ENCODE data around the gene MYOM3.

The MYOM3 gene

DNA sequence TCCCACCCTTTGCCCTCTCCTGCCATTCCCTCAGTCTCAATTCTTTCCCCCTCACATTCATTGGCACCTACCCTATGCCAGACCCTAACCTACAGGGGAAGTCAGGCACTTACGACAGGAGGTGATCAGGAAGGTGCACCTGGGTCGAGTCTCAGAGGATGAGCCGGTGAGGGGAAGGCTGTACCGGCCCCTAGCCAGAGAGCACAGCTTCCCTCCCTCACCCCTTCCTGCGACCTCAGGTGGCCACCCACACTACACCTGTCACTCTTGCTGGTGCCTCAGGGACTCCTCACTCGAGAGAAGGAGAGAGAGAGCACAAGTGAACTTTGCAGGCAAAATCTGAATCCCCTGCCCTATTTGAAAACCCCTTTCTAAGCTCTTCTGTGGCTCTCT is 1.7 kb upstream of the MYOM3 start:
- no peak for DNase-seq

DNA sequence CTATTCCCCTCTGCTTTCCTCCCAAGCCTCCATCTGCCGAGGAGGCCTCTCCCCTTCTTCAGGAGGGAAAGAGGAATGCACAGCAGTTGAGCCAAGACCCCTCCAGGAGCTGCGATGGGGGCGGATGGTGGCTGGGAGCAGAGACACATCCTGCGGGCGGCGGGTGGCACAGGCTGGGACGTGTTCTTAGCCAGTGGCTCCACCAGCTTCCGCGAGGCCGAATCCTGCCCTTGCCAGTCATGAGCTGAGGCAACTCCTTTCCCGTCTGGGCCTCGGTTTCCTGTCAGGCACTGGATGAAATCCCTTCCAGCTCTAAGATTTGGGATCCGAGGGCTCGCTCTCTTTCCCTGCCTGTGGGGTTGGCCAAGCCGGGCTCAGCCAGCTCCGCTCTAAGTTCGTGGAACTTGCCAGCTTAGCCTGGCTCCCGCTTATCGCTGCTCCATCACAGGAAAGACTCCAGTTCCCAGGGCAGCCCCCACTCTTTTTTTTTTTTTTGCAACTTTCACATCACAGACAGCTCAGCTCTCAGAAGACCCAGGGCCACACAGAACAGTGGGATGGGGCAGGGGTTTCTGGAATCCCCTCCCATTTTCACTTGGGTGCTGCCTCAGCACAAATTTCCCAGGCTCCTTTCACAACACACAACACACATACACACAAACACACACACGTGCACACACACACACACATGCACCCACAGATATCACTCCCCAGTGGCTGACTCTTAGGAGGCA is 506 bp downstream of the MYOM3 start:
- DNase-seq, result no peak

DNA sequence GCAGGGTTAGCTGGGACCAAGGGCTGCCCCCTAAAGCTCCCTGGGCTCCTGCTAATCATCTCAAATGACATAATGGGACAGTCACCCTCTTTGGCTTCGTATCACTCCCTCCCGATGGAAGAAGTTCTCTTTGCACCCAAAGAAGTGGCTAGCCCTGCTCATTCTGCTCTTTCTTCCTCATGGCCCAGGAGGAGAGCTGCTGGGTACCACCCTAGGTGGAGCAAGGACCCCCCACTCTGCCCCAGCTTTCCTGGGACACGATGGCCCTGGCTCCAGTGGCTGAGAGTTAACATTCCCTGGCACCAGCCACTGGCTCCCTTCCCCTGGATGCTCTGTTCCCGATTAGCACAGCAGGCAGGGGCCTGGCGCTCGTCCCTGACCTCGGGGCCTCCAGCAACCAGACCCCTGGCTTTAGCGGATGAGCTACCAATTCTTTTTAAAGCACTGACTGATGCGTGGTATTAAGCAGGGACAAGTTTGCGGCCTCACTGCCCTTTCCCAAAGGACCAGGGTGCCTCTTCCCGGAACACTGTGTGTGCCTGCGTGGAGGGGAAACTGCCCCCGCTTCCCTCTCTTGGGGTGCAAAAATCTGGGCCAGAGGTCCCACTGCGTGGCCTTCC is 1.2 kb downstream of the MYOM3 start:
- DNase-seq, result no peak

DNA sequence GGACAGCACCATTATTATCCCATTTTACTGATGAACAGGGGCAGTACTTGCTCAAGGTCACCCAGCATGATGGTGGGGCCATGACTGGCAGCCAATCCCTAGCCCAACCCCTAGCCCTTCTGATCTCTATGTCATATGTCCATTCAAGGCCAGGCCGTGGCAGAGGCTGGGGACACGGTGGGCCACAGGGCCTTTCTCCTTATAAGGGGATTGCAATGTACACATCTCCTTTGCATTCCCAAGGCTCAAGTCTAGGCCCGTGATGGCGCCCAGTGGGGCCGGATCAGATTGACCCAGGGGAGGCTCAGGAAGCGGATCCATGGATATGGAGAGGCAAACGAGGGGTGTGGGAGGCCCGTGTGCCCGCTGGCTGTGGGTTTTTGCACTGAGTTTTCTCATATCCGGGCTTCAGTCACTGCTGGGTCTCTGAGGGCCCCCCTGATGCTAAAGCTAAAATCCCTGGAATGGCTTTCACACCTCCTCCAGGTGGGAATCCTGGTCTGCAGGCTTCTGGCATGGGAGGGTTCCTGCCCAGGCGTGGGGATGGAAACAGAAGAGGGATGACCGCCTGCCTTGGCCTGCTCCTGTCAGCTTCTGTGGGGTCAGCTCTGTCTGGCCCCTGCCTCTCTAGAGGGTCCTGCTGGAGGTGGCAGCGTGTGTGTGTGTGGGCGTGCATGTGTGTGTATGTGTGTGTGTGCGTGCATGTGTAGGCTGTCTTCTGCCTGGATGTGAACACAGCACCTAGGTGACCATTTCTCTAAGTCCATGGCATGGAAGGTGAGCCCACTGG is 2.1 kb downstream of the MYOM3 start:
- no peak for DNase-seq

DNA sequence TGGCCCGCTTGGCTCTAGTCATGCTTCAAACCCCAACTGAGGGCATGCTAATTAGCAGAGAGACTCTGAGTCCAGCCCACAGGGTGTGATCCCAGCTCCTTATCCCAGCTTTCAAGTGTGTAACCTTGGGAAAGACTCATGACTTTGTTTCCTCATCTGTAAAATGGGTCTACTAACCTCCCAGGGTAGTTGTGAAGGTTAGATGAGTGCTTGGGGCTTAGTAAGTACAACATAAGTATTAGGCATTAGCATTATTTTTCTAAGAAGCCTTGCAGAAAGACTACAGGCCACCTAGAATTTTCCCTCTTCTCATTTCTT is 2.8 kb downstream of the MYOM3 start:
- no peak for DNase-seq

DNA sequence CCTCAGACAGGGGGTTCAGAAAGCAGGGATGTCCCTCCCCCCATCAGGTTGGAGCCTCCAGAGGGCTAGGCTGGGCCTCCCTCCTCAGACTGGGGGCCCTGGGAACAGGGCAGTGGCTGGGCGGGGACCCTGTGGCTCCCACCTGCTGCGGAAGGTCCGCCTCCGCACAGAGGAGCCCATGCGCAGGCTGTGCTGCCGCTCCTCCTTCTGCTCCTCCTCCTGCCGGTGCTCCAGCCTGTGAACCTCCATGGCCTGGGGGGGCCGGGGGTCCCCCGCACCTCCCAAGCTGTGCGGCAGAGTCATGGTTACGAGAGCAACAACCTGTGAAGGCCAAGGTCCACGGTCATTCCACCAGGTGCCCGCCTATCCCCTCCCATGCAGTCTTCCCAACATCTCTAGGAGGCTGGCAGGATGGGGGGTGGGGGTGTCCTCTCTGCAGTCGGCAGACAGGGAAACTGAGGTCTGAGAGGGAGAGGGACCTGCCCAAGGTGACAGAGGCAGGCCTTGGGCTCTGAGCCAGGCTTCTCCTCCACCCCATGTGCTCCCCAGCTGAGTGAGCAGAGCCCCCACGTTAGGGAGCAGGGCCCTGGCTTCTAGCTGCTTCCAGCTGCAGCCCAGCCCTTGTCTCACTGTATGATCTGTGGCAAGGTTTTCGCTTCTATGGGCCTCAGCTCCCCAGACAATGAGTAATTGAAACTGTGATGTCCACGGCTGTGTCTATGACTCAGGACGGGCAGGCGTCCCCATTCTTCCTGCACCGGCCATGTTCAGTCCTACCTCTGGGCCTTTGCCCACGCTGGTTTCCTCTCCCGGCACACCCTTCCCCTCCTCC is 3.4 kb downstream of the MYOM3 start:
- no peak for DNase-seq

DNA sequence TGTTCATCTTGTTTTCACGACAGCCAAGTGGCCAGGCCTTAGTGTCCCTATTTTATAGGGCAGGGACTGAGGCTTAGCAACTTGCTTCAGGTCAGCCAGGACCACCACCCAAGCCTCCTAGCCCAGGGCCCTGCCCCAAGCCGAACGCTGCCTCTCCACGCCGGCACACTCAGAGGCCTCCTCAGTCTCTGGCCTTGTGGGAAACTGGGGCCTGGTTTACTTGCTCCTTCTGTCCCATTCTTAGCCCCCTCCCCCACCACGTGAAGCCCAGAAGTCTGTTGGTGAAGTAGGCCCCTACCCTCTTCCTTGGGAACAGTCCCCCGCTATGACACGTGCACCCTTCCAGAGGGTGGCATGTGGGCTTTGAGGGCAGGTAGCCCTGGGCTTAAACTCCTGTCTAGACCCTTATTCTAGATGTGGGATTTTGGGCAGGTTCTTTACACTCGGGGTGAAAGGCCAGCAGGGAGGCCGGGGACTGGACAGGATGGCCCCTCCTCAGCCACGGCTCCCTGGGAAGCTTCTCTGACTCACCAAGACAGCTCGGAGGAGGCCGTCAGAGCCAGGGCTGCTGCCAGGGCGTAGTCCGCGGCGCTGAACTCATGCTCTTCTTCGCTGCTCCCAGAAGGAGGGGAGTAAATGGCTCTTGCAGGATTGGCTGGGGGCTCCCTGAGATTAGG is 4.3 kb downstream of the MYOM3 start:
- no peak for DNase-seq

DNA sequence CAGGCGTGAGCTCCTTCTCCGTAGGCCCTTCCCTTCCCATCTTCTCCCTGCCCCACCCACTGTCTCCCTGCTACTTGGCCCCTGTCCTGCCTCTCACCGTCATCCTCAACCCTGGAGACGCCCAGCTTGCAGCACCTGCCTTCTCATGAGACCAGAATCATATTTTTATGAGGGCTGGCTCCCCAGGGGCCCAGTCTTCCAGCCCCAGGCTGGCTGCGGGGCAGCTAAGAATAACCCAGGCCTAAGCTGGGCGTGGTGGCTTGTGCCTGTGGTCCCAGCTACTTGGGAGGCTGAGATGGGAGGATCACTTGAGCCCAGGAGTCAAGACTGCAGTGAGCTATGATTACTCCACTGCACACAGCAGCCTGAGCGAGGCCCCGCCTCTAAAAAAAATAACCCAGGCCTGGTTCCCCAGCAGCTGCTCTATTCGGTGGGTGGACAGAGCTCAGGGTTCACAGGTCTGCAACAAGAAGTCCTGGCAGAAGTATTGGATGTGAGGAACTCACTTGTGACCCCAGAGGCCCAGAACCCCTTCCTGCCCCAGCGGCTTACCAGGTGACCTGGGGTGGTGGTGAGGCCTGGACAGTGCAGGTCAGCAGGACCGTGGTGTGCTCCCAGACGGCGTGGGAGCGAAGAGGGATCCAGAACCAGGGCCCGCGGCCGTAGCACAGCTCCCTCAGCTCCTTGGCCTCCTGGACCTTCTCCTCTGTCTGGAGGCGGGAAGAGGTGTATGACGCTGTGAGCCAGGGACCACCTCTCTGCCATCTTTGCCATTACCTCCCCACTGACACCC is 6.4 kb downstream of the MYOM3 start:
- no peak for DNase-seq

DNA sequence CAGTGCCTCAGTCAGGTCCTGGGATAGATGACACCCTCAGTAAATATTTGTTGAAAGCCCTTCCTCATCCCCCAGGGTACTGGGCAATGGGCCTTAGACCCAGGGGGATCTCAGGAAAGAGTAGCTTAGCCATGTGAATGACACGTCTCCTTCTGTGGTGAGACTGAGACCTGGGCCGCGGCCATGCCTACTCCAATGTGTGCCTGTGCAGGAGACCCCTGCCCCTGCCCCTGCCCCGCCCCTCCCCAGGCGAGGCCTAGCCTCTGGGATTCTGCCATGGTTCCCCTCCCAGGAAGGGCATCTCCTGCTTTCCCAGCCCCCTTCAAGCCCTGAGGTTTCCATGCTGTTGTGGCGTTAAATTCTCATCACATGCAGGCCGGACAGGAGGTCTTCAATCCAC is 7.1 kb downstream of the MYOM3 start:
- no peak for DNase-seq

DNA sequence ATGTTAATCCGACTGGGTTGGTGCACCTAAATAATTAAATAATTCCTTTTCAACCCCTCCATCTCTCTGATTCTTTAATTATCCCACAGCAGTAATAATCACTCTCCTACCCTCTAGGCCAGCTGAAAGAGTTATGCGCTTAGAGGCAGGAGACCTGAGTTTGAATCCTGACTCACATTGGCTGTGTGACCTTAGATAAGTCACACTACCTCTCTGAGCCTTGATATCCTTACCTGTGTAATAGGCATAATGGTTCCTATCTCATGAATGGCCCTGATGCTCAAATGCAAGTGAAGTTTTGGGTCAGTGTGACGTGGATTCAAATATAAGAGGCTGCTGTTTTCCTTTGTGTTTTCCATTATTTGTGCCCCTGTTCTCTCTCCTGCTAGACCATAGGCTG is 8.1 kb downstream of the MYOM3 start:
- no peak for DNase-seq

DNA sequence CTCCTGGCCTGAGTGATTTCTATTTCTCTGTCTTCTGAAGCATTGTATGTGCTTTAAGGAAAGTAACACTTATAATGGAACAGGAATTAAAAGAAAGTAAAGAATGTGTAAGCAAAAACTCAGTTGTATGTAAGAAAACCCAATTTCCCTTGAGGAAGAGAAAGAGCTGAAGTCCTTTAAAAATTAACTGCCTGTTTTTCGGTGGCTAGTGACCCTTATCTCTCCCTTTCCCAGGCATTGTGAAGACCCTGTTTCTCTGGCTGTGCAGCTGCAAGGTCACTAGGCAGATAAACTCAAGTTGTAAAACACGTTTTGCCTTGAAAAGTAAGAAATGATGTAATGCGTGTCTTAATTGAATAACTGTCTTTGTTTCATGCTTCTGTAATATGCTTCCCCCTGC is 8.5 kb downstream of the MYOM3 start:
- DNase-seq, result no peak

DNA sequence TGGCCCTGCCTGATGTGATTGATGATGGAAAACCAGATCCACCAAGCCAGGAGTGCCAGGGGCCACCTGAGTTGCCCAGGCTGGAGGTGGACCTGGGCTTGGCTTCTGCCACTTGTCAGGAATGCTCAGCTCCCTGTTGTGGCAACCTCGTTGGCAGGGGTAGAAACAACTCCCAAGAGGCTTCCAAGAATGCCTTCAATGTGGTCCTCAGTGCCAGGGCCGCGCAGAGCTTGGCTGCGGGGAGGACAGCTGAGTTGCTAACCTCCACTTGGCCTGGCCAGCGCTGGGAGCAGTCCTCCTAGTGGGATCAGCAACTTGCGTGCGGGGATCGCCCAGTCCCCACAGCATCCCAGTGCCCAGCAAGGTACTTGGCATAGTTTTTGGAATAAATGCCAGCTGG is 9.0 kb downstream of the MYOM3 start:
- no peak for DNase-seq

DNA sequence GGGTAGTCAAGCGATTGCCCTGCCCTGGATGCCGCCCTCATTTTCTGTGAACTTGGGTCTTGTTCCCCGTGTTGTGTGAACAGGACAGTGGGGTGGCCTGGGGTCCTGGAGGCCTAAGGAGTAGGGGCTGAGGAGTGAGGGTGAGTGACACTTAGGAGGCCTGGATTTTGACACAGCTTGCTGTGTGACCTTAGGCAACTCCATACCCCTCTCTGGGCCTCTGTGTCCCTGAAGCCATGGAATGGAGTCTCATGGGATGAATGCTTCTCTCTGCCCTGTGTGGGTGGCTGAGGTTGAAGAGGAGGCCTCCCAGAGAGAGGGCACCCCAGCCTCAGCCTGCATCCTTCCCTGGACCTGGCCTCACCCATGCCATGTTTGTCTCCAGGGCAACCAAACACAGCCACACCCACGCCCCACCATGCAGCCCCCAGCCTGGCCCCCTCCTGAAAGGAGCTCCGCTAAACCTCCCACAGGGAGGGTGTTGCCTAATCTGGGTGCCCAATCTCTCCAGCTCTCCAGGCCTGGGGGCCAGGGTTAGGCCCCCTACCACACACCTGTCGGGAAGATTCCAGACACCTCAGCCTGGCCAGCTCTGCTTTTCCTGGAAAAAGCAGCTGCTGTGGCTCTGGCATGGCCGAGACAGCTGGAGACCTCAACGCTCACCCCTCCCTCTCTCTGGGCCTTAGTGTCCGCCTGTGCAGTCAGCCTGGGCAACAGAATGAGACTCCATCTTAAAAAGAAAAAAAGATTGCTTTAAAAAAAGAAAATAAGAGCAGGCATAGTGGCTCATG is 9.9 kb downstream of the MYOM3 start:
- no peak for DNase-seq

DNA sequence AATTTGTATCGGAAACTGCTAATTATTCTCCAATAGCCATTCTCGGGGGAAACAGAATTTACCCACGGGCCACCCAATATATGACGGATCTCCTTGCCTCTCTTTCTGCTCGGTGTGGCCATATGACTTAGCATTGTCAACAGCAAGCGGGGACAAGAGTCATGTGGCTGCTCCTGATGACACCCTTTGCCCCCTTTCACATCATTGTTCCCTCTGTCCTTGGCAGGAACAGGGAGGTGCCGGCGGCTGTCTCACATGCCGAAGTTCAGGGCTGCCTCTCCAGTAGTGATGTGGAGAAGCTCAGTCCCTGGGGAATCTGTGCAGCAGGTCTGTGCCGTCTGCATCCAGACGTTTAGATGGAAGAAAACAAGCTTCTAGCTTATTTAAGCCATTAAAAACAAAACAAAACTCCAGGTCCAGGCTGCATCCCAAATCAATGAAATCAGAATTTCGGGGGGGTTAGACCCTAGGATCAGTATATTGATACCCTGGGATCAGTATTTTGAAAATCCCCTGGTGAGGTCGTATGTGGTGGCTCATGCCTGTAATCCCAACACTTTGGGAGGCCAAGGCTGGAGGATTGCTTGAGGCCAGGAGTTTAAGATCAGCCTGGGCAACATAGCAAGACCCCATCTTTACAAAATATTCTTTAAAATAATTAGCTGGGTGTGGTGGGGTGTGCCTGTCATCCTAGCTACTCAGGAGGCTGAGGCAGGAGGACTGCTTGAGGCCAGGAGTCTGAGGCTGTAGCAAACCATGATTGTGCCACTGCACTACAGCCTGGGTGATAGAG is 10.8 kb downstream of the MYOM3 start:
- DNase-seq, result no peak

DNA sequence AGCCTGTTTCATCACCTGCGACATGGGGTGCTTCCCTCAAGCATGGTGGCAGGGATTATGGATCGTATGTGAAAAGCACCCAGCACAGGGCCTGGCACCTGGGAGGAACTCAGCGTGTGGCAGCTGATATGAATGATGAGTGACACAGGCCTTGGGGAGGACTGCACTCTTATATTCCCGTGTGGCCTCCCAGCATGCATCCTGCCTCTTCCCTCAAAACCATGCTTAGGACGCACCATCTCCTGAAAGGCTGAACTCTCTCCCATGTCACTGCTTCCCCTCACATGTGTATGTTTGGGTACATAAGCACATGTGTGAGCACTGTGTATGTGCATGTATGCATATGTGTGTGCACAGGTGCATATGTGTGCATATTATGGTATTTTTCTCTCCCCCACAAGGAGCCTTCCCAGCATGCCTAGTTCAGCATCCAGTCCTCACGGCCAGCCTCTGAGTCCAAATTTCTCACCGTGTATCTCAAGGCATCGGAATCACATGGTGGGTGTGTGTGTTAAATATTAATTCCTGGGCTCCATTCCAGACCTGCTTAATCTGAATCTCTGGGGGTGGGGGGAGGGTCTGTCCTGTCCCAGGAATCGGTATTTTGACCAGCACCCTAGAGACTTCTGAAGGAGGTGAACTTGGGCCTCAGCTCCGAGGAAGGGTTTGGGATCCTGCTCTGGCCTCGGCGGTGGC is 12.8 kb downstream of the MYOM3 start:
- no peak for DNase-seq

DNA sequence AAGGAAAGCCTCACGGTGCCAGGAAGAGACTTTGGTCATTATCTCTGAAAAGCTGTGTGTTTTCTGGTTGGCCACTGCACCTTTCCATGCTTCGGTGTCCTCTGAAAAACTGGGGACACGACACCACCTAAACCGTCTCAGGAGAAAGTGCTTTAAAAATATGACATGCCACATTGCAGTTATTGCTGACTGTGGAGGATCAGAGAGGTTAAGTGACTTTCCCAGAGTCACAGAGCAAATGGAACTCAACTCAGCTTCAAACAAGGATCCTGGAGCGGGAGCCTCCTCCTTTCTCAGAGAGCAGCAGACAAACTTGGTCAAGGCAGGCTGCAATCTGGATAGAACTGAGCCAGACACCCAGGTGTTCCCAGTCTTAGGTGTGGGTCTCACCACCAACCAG is 13.8 kb downstream of the MYOM3 start:
- DNase-seq, result no peak

DNA sequence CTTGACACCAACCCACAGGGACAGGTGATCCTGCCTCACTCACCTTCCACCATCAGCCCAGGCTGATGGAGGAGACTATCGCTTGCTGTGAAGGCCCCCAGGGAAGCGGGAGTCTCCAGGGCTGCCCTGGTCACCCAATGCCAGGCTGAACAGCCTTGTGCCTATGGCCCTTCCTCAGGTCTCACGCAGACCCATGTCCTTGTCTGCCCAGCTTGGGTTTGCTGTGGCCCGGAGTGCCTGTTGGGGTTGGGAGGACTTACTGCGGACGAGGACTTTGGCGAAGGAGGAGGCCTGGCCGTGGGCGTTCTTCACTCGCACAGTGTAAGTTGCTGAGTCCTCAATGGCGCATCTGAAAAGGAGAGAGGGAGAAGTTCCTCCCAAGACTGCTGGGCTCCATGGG is 14.3 kb downstream of the MYOM3 start:
- no peak for DNase-seq

DNA sequence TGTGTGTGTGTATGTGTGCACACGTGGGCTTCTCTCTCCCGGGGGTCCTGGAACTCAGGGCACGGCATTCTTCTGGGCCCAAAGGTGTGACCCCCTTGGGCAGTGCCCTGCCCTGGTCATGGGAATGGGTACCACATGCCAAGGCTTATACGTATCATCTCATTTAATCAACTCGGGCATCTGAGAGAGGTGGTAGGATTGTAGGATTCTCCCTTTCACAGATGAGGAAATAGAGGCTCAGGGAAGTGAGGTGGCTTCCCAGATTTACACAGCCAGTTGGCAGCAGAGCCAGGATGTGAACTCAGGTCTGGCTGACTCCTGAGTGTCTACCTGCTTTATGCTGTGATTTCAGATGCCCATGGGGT is 15.2 kb downstream of the MYOM3 start:
- no peak for DNase-seq

DNA sequence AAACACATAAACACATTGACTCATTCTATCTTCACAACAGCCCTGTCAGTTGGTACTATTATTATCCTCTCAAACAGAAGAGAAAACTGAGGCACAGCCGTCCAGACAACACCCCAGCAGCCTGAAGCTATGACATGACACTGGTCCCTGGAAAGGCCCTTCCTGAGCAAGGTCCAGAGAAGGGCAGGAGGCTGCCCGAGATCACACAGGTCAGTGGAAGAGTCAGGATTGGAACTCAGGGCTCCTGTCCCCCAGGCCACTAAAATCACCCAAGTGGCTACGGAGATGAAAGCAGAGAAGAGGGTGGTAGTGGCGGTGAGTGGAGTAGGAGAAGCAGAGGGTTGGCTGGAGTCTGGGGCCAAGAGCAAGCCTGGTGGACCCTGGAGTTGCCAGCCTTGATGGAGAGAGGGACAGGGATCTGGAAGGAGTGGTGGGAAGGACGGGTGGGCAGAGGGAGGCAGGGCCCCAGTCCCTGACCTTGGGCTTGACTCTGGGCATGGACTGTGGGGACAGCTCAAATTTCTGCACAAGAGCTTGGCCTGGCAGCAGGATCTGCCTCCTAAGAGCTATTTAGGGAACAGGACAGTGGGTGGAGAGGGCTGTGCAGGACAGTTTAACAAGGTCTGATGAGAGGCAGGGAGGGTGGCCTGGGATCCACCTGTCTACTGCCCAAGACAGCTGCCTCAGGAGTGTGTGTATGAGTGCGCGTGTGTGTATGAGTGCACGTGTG is 15.8 kb downstream of the MYOM3 start:
- DNase-seq, result no peak
